Muscle of arm (tissue), 12 donors: ENCODE measurements around the gene MOSMO. TPM values are rescaled to one million over a fixed set of nuclear protein-coding genes. Genes with fewer than 3 reads are reported as not detected.

Experiments used
- DNase-seq: peaks from one replicate; pipeline ENCODE4 v3.0.0-alpha.2; 2013
- polyA plus RNA-seq, 12 donors: library from polyadenylated mRNA; unstranded; fragments of 120-200 nt; gene quantifications; one replicate each; pipeline ENCODE4 v1.2.1, GENCODE V29; 2013; ENCODE audit not compliant: insufficient read length in 12 of 12

The MOSMO gene
- polyA plus RNA-seq, 12 donors, result 10.5 to 20.3 (median 15.8) TPM; not detected in 1

DNA sequence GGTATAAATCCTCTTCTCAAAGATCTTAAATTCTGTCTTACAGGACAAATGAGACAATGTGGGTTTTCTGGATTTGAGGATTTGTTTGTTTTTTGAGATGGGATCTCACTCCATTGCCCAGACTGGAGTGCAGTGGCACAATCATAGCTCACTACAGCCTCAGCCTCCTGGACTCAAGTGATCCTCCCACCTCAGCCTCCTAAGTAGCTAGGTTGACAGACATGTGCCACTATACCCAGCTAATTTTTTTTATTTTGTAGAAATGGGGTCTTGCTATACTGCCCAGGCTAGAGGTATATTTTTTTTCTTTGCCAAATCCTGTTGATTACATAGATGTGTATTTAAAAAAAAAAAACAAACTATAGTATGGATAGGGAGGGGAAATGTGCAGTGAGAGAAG is 122.6 kb downstream of the MOSMO start:
- DNase-seq, result no peak

GRCh38 chr16:22132801-22133200 is 124.9 kb downstream of the MOSMO start:
- no peak for DNase-seq

Other genes starting within 250 kb of the MOSMO start
- 100 to 1,000 TPM in 4 of 12 donors, 10 to 100 TPM in 7, not detected in 1; 22.6 to 194 (median 64.0) TPM for gene NPIPB4, start 150.4 kb upstream of the MOSMO start, polyA plus RNA-seq
- 100 to 1,000 TPM in 11 of 12 donors, not detected in 1; 185 to 362 (median 285) TPM for gene UQCRC2, start 54.8 kb upstream of the MOSMO start, polyA plus RNA-seq
- under 1 TPM in 8 of 12 donors, not detected in 4; 0.17 to 0.49 (median 0.33) TPM for gene PDZD9, start 7.0 kb upstream of the MOSMO start, polyA plus RNA-seq
- gene VWA3A, start 84.4 kb downstream of the MOSMO start, polyA plus RNA-seq, result under 1 TPM in 8 of 12 donors, not detected in 4; 0.04 to 0.57 (median 0.34) TPM
- under 1 TPM in 9 of 12 donors, not detected in 3; 0.05 to 0.18 (median 0.08) TPM for gene SDR42E2, start 154.4 kb downstream of the MOSMO start, polyA plus RNA-seq
- 10 to 100 TPM; 33.3 to 93.3 (median 53.7) TPM for gene EEF2K, start 198.2 kb downstream of the MOSMO start, polyA plus RNA-seq